ENCODE results near the gene ZNF778. TPM values are rescaled to one million over a fixed set of nuclear protein-coding genes. Genes with fewer than 3 reads are reported as not detected.
"Not testable (repeated sequence)": the region's sequence is repeated elsewhere in the genome, so short reads cannot be mapped to it uniquely, and the experiment has no call there.

ZNF778 gene
- total RNA-seq, 1 donor from 2014 or later: 37.5 TPM

GRCh38 chr16:89217138-89217387 lies 440 bp upstream of the ZNF778 start:
- no peak for DNase-seq

- DNase-seq: no peak
These were observed 1.9 kb downstream of the ZNF778 start for GRCh38 chr16:89219365-89219764.

- DNase-seq: no peak
These were observed 4.1 kb downstream of the ZNF778 start for GRCh38 chr16:89221604-89222003.

- DNase-seq: no peak
These were observed 5.4 kb downstream of the ZNF778 start for GRCh38 chr16:89222931-89223330.

- DNase-seq: no peak
These were observed 7.2 kb downstream of the ZNF778 start for GRCh38 chr16:89224665-89225064.

GRCh38 chr16:89230255-89230654 lies 12.8 kb downstream of the ZNF778 start:
- peak; percentile 93 for DNase-seq

- no peak for DNase-seq
These were observed 14.6 kb downstream of the ZNF778 start for GRCh38 chr16:89232107-89232506.

GRCh38 chr16:89233678-89234490 lies 16.4 kb downstream of the ZNF778 start:
- DNase-seq: no peak

GRCh38 chr16:89237733-89238132 lies 20.2 kb downstream of the ZNF778 start:
- DNase-seq: no peak

- DNase-seq: peak; percentile 82
These were observed 23.9 kb downstream of the ZNF778 start for GRCh38 chr16:89241187-89242007.

- DNase-seq: no peak
These were observed 25.3 kb downstream of the ZNF778 start for GRCh38 chr16:89242795-89243200.

GRCh38 chr16:89243664-89244063 lies 26.2 kb downstream of the ZNF778 start:
- no peak for DNase-seq

GRCh38 chr16:89244264-89244663 lies 26.8 kb downstream of the ZNF778 start:
- DNase-seq: not testable (repeated sequence)

- no peak for DNase-seq
These were observed 27.3 kb downstream of the ZNF778 start for GRCh38 chr16:89244754-89245153.

GRCh38 chr16:89246383-89246902 lies 28.9 kb downstream of the ZNF778 start:
- DNase-seq: no peak

GRCh38 chr16:89246903-89247733 lies 29.6 kb downstream of the ZNF778 start:
- peak; percentile 88 for DNase-seq

GRCh38 chr16:89247734-89248075 lies 30.2 kb downstream of the ZNF778 start:
- not testable (repeated sequence) for DNase-seq

- no peak for DNase-seq
These were observed 30.9 kb downstream of the ZNF778 start for GRCh38 chr16:89248196-89248982.

- DNase-seq: no peak
These were observed 36.2 kb downstream of the ZNF778 start for GRCh38 chr16:89253548-89254287.

- DNase-seq: peak; percentile 58
These were observed 39.2 kb downstream of the ZNF778 start for GRCh38 chr16:89256651-89257254.

All from tongue (tissue), 2 donors.